ENCODE results near the gene TUFM.

DNA sequence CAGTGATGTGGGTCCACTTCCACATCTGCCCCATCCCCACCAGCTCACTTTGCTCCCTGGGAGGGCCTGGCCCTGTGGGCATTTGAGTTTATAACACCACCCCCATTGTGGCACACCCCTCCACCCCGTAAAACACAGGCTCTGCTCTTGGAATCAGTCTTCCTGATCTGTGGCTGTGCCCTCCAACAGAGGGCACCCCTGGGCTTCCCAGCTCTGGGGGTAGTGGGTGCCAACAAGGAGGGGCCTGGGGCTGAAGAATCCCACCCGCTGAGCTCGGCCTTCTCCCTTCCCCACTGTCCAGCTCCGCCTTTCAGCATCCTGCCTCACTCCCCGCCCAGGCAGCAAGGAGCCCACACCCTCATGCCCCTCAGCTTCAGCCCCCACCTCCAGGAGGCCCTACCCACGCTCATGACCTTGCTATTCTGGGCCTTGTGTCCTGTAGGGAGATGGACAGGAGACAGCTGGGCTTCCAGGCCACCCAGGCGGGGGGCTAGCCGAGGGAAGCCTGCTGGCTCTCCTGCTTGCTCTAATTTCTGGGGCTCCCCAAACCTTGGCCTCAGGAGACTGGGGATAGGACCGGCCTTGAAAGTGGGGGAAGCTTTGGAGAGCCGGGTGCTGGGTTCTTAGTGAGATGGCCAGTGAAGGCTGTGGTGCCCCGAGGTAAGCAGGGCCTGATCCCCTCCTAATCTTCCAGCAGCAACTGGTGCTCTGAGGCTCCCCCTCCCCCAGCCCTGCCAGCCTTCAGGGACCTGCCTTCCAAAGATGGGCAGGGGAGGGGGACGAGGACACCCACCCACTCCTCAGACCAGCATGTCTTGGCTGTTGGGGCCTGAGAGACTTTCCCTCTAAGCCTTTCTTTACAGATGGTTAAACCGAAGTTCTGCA lies 29.2 kb upstream of the TUFM start:
- TF ChIP-seq EZH2phosphoT487 (IDR thresholded peaks at IDR 0.05; ENCODE audit: low read depth) = no peak
- TF ChIP-seq, protein P1, sequence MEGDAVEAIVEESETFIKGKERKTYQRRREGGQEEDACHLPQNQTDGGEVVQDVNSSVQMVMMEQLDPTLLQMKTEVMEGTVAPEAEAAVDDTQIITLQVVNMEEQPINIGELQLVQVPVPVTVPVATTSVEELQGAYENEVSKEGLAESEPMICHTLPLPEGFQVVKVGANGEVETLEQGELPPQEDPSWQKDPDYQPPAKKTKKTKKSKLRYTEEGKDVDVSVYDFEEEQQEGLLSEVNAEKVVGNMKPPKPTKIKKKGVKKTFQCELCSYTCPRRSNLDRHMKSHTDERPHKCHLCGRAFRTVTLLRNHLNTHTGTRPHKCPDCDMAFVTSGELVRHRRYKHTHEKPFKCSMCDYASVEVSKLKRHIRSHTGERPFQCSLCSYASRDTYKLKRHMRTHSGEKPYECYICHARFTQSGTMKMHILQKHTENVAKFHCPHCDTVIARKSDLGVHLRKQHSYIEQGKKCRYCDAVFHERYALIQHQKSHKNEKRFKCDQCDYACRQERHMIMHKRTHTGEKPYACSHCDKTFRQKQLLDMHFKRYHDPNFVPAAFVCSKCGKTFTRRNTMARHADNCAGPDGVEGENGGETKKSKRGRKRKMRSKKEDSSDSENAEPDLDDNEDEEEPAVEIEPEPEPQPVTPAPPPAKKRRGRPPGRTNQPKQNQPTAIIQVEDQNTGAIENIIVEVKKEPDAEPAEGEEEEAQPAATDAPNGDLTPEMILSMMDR (IDR thresholded peaks at IDR 0.05; ENCODE audit: low read depth, low read length) = 0 out of 2 replicates have a peak, but pooled peaks have one; percentile 18

All from OCI-LY3 (cell line).